ENCODE results near the gene RUNX3.

DNA sequence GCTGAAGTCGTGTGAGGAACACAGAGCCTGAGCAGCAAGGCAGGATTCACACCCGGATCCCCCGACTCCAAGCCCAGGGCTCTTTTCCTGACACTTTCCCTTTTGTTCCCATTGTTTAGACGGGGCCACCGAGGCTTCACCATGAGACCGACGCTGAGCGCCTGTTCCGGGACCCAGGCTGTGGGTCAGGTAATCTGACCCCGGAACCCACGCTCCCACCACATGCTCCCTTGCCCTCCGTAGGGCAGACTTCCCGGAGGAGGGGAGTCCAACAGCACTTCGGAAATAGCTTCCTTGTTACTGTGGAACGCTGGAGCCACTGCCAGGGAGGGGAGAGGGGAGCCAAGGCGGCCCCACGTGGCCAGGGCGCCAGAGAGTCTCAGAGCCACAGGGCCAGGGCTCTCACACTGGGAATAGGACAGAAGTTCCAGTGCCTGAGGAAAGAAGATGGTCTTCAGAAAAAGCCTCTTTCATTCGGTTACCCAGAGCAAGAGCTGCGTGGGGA, 18.4 kb downstream of the RUNX3 start:
- TF ChIP-seq CTCF (conservative IDR thresholded peaks at IDR 0.05; ENCODE audit: low read length) (no peak), EZH2phosphoT487 (IDR thresholded peaks at IDR 0.05; ENCODE audit: borderline replicate concordance, low read depth, low read length) (no peak)
